DMS153 treated with DMSO at 0.1 percent for 48 hours (cell line): ENCODE results near the gene ITM2B.

Experiments used
- DNase-seq: peaks from one replicate; lab custom pipeline; 2025; ENCODE audit not compliant: unreplicated experiment; lab: John Stamatoyannopoulos, UW

Gene ITM2B

GRCh38 chr13:48302871-48303358, 69.9 kb downstream of the ITM2B start:
- no peak for DNase-seq

- peak; percentile 76 for DNase-seq
Observed at GRCh38 chr13:48303359-48304142, 70.5 kb downstream of the ITM2B start, which contains the start of gene RB1. RB1 (plus strand) TSS chr13:48303751; CDS start chr13:48303913, 162 bp downstream.

- no peak for DNase-seq
Observed at GRCh38 chr13:48304143-48304876, 71.3 kb downstream of the ITM2B start.

GRCh38 chr13:48311223-48311622, 78.2 kb downstream of the ITM2B start:
- no peak for DNase-seq

GRCh38 chr13:48315969-48316650, 83.1 kb downstream of the ITM2B start:
- DNase-seq, result no peak

- no peak for DNase-seq
Observed at GRCh38 chr13:48316826-48317510, 84.0 kb downstream of the ITM2B start.

GRCh38 chr13:48317511-48318376, 84.7 kb downstream of the ITM2B start:
- DNase-seq, result no peak

GRCh38 chr13:48318377-48318811, 85.4 kb downstream of the ITM2B start:
- no peak for DNase-seq

GRCh38 chr13:48318821-48319511, 86.0 kb downstream of the ITM2B start:
- DNase-seq, result no peak
